CD4-positive, alpha-beta T cell treated with Interleukin-17A for 4 hours (primary cell): ENCODE measurements around the gene AJAP1.

Source experiments
- DNase-seq: peaks from one replicate; pipeline ENCODE4 v3.0.0-alpha.2; 2020; ENCODE audit warnings: mixed read lengths

AJAP1 gene

DNA sequence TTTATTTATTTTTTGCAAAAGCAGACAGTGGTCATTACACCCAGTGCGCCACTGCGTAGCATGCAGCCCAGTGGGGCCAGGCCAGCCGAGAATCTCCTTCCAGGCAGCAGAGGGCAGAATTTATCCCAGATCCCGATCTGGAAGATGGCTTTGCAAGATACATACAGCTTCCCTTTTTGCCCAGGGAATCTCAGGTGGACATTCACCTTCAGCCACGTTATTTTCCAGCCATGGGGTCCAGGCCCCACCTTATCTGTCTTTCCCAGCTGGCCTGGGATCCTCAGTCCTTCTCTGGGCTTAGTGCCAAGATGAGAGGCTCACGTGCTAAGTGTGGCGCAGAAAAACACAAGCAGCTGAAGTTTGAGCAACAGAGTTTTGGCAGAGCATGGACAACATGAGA lies 123.6 kb downstream of the AJAP1 start:
- DNase-seq, result no peak

DNA sequence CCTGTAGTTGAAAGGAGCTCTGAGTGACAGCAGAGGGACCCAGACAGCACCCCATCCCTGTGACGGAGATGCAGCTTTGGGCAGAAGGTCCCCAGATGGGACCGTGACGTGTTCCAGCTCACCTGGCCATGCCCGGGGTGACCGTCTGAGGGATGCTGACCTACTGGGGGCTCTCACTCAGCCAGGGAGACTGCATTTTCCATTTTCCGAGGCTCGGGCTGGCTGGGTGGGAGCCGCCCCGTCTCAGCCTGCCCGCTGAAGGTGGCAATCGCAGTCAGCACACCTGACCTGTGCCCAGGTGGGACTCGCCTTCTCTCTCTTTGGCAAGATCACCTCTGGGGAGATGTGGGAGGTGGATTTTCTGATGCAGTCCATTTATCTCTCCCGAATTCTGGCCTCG lies 127.2 kb downstream of the AJAP1 start:
- no peak for DNase-seq

DNA sequence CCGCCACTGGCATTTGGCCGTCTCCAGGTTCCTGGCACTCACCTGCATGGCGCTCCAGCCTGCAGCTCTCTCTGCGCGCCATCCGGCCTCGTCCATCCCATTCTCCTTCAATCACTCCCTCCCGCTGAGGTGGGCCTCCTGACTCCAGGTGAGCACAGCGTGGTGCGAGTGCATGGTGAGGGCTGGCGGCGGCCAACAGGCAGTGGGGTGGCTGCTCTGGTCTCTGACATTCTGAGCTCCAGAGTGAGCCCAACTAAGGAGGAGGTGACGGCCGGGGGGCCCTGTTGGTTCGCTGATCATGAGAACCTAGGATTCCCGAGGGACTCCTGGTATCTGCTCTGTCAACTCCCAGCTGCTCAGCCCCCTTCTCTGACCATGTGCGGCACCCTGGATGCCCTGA lies 130.4 kb downstream of the AJAP1 start:
- DNase-seq, result no peak

DNA sequence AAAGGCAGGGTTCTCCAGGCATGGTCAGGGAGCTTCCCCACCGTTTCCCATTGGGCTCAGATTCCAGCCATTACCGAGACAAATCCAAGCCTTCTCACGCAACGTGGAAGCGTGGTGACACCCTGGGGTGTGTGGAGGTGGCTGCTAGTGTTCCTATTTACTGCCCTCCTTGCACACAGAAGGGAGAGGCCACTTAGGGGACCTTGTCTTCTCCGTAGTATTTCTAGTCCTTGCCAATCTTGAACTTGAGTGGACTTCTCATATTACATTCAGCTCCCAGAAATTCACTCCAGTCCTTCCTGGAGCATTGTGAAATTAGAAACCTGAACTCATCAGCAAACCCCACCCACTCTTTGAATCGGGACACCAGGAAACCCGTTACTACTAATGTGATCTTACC lies 131.6 kb downstream of the AJAP1 start:
- no peak for DNase-seq

DNA sequence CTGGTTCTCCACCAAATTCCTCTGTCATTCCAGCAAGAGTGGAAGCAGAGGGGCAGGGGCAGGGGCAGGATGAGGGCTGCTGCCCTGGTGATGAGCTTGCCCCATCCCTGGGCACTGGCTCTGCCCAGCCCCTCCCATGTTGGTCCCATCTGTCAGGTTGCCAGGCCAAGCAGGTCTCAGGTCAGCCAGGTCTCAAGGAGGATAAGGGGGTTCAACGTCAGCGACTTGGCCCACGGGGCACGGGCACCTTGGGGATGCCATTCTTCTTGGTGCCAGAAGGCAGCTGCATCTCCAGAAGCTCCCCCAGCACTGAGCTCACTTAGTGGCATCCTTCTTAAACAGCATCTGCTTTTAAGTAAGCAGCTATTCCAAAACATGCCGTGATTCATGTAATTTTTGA lies 133.1 kb downstream of the AJAP1 start:
- no peak for DNase-seq

DNA sequence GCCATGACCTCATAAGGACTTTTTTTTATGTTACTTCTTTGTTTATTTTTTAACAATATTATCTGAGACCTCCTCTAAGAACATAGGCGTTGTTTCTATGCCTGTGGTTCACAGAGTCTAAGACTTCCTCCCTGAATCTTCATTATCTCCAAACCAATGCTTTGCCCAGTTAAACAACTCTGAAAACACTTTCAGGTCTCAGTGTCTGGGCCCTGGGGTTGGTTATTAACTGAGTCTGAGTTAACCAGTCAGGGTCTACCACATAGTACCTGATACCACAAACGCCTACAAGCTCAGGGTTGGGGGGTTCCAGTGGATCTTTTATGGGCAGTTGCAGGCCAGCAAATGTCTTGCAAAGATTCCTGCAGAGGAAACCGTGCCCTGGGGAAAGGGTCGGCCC lies 138.2 kb downstream of the AJAP1 start:
- no peak for DNase-seq

DNA sequence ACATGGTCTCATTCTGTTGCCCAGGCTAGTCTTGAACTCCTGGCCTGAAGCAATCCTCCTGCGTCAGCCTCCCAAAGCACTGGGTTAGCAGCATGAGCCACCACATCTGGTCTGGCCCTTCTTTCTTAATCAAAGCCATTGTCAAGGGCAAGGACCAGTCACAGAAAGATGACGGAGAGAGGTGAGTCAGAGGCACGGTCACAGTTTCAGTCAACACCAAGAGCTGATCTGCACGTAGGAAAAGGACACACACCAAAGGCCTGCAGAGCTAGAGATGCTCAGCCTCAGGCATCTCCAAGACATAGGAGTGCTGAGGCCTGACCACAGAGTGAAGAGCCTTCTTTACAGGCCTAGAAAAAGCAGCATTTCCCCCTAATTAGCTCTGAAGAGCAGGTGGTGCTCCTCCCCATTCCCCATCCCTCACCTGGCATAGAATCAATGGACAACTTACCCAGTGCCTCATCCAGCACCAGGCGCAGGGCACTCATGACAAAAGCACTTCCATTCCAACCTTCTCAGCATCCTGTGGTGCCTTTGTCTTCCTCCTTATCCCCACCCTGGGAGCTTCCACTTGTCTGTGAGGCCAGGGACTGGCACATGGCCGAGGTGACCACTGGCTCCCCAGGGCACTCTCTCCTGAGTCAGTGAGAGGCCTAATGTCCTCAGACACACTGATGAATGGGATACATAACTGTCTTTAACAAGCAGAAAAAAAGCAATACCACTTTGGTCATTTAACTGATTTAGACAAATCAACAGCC lies 139.8 kb downstream of the AJAP1 start:
- DNase-seq, result no peak

DNA sequence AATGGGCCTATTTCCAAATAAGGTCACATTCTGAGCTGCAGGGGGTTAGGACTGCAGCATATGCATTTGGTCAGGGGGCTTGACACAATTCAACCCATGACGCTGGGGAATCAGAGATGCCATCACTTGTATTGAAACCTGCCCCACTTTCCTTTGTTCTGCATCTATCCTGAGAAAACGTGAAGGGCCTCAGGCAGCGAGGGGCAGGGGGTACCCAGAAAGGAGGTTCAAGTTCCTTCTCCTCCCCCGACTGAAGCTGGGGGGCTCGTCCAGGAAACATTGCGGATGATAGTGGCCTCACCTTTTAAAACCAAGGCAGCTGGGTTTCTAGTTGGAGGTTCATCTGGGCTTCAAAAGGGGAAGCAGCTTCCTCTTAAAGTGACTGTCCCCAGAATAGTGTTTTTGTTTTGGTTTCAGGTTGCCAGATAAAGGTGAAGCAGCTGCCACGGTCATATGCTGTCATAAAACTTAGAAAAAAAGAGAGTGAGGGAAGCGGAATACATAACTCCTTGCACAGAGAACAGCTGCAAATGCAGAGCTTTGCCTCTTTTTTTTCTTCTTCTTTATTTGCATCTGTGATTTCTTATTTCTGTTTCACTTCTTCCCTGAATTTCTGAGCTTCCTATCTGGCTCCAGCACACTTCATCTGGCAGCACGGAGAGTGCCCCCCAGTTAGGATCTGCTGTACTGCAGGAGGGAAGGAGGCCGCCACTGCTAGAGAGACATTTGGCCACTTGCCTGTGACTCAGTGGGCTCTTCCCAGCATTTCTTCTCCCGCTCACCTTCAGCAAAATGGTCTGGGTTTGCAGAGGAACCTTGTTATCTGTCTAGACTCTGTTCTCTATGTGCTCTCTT lies 142.0 kb downstream of the AJAP1 start:
- no peak for DNase-seq

DNA sequence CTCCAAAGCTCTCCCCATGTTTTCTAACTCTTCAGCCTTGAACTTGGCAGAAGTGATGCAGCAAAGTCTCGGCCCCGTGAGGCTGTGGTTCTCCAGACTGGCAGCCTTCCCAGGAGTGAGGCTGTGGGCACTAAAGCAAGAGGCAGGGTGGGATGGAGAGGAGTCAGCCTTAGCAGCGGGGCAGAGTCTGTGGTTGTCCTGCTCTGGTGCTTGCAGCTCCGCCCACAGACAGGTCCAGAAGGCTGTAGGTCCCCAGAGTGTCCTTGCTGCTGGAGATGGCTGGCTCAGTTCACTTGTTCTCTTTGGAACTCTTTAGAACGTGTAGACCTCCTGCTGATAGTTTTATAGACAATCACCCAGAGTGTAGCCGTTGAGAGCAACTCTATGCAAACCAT lies 142.6 kb downstream of the AJAP1 start:
- no peak for DNase-seq

DNA sequence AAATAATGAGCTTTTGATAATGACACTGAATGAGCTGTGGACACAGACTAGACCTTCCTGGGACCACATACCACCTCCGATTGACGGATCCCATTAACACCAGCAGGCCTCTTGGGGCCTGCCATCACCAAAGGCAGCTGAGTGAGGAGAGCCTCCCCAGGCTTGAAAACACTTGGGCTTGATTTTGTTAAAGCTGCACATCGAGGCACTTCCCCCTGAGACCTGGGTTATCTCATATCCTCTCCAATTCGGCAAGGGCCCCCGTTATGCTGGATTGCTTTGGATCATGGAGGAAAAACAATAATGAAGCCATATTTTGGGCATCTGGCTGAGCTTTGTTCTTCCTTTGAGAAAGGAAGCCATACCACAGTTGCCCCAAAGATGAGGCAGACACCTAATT lies 143.0 kb downstream of the AJAP1 start:
- DNase-seq, result no peak

DNA sequence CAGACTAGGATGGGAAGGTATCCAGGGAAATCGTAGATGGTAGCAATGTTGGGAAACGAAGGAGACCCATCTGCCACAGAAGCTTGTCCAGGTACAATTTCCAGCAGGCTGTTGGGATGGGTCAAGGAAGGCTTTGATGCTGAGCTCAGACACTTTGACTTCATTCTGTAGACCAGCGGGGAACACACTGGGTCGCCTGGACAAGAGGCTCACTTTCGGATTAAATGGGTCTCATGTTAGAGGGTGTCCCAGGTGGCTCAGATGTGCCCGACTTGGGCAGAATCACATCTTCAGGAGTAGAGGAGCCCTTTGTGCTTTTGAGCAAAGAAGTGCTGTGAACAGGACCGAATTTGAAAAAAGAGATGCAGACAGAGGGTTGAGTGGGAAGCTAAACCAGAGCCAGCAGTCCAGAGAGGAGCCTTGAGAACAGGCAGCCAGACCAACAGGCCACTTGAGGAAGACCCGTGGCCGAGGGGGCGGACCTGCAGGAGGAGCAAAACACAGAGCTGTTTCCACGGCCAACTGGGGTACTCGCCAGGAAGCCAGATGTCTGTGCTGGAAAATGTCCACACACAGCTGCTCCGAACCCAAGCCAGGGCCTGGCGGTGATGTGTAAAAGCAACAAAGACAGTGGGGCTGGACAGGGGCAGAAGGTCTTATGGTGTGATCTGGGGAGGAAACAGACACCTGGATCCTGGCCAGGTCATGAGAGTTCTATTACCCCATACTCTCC lies 146.9 kb downstream of the AJAP1 start:
- no peak for DNase-seq

DNA sequence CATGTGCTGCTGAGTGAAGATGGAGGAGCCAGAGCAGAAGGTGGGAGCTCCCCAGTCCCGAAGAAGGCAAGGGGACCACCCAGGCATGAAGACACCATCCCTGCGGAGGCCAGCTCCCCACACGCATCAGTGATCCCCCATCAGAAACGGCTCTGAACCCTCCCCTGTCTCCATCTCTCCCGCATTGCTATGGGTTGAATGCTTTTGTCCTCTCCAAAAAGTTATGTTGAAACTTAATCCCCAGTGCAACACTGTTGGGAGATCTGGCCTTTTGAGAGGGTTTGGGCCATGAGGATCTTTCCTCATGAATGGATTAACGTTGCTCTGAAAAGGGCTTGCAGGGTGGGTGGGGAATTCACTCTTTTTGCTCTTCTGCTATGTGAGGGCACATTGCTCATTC lies 147.6 kb downstream of the AJAP1 start:
- no peak for DNase-seq

DNA sequence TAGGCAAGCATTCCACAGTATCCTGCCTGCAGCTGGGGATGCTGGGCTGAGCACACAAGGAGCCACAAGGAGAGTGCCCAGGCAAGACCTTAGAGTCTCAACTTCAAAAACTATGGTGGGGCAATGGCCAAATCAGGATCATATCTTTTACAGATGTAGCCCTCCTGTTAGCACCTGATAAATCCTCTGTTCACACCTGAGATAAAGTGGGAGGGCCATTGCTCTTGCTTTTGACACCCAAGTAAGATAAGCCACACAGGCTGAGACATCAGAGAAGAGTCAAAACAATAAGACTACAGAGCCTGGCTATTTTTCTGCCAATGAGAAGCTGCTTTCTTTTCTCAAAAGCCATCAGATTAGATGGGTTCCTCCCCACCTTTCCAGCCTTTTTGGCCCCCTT lies 148.9 kb downstream of the AJAP1 start:
- DNase-seq, result no peak

DNA sequence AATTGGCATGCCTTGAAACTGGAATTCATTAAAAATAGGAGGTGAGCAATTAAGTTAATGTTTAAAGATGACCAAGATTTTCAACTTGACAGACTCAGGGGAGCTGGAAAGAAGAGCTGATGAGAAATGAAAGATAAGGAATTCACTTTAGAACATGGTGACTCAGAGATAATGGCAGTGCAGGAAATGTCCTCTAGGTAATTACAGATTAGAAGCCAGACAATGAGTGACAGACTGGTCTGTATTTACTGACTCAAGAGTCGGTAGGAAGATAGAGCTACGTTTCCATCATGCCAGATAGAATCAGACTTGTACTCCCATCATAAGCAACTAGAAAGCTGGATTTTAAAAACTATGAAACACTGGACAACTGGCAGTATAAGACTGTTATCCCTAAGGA lies 151.6 kb downstream of the AJAP1 start:
- DNase-seq, result no peak

DNA sequence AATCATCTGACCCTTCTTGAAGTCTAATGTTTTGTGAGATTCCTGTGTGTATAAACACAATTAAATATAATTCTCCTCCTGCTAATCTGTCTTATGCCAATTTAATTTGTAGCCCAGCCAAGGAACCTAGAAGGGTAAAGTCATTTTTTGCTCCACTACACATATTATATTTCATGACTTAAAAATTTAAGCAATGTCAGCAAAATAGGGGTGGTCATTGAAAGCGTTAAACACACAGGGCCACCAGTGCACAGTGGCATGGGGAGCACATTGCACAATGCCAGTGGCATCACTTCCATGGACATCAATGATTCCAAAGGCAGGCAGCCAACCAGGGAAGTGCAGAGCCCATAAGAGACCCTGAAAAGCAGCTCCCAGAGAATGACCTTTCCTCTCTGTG lies 166.1 kb downstream of the AJAP1 start:
- no peak for DNase-seq

DNA sequence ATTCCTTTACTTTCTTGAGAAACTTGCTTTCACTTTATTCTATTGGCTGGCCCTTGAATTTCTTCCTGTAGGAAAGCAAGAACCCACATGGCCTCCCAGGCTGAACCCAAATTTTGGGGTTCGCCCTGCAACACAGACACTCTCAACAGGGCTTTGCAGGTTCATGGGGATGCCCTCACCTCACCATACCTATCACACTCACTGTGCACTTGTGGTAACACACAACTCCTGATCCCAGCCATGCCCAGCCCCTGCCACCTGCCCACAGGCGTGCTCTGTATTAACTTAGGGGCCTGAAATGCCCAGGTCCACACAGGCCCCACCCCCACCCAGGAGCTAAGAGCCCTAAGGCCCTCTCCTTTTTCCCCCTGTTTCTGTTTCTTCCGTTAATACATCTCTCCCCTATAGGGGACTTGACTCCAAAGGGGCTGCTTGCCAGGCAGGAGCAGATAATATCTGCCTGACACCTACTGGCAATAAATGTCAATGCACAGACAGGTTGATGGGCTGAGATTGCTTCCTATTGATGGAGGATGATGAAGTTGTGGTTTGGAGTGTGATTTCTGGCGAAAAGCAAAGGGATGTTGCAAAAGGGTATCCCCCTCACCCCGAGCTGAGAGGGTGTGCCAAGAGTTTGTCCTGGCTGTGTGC lies 171.5 kb downstream of the AJAP1 start:
- DNase-seq, result no peak

DNA sequence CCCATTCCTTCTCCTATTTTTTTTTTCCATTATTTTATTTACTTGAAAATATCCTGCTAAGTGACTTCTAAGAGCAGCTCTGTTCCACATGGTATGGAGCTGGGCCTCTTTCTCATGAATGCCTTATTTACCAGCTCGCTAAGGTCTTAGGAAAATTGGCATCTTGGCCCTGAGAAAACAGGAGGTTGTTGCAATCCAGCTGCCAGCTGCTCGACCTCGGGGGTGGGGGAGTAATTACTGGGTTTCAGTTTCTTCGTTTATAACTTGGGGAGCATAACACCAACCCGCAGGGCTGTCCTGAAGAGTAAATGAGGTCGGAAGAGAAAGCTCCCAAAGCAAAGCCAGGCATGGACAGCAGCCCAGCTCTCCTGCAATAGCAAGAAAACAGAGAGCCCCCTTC lies 176.3 kb downstream of the AJAP1 start:
- DNase-seq, result no peak

DNA sequence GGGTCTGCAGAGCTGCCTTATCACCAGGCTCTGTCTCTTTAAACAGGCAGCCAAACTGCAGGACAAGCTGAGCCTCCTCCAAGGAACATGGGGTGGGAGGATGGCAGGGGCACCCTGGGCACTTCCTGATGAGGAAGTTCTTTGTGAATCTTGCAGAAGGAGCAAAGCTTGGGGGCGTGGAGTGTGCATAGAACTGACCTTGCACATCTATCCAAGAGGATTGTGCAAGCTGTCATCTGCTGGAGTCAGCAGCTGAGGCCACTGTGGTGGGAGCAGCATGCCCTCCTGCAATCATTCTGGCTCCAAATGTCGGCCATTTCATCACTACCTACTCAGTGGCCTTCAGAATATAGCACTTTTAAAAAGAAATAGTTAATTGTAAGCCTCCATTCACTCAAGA lies 182.2 kb downstream of the AJAP1 start:
- DNase-seq, result no peak

DNA sequence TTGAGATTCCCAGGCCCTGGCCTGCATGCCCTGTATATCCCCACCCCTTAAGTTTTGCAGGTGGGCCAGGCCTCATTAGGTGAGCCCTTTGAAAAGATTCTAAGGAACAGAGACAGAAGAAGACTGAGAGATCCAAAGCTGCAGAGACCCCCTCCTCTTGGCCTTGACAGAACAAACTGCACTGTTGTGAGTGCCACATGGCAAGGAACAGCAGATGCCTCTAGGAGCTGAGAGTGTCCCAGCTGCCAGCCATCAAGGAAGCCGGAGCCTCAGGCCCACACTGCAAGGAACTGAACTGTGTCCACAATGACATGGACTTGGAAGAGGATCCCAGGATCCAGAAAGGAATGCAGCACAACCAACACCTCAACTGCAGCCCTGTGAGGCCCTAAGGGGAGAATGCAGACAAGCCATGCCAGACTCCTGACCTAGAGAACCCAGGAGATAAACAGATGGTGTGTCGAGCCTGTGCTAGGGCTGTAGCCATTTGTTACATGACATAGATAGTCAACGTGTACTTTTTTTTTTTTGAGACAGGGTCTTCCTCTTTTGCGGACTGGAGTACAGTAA lies 182.7 kb downstream of the AJAP1 start:
- no peak for DNase-seq

DNA sequence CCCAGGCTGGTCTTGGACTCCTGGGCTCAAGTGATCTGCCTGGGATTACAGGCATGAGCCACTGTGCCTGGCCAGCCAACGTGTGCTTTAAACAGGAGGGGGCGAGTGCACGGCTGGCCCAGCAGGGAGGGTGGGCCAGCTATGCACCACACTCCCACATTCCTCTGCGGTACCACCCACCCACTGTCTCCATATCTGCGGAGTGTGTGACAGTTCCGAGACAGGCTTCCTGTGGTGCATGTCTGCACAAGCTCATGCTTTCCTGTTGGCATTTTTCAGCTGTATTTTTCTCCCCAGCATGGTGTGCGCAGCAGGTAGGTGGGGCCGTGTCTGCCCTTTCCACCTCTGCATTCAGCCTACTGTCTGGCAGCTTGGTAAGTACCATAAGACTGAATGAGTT lies 183.3 kb downstream of the AJAP1 start:
- DNase-seq, result no peak

DNA sequence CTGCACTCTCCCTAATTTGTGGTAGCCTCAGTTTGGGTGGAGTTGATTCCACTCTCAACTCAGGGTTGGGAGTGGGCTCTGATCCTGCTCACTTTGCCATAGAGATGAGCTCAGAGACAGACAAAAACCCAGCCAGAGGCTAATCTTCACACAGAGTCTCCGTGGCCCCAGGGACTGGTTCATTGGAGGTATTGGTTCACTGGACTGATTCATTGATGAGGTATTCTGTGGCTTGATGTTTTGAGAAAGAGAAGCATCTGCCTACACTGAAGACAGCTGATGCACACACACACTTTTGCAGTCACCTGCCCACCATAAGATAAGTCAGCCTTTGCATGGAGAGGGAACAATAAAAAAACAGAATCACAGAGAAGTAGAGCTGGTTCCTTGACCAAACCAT lies 183.8 kb downstream of the AJAP1 start:
- no peak for DNase-seq
